ENCODE results near the gene KCTD12.

Gene KCTD12

DNA sequence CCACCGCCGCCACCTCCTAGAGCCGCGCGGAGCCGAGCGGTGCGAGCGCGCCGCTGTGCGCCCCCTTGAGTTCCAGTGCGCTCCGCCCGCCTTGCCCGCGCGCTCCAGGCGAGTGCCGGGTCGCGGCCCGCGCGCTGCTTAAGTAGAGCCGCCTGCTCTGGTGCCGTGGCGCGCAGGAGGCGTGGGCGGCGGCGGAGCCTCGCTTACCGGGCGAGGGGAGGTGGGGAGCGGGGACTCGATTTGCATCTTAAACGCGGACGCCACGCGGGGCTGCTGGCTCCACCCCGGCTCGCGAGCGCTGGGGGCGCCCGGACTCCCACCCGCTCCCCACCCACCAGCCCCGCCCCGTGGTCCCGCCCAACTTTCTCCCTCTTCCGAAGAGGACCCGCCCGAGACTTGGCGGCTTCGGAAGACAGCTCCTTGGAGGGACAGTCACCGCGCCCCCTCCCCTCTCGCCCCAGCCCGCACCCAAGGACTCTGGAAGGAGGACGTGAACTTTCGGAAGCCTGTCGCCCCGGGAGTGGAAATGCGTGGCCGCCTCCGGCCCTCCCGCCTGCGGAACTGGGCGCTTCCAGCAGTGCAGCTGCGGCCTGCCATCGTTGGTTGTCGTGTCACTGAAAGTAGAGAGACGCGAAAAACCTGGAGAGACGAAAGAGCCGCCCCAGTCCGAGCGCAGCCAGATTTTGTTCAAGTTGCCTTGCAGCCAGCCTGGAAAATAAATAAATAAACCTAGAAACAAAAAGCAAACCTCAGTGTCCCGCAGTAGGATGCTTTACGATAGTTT, at the start of gene KCTD12:
Gene KCTD12 (minus strand): TSS at position 114 of the 784 bp plus-strand sequence. CDS start 257 bp downstream, outside the sequence.
- TF ChIP-seq, protein P1, sequence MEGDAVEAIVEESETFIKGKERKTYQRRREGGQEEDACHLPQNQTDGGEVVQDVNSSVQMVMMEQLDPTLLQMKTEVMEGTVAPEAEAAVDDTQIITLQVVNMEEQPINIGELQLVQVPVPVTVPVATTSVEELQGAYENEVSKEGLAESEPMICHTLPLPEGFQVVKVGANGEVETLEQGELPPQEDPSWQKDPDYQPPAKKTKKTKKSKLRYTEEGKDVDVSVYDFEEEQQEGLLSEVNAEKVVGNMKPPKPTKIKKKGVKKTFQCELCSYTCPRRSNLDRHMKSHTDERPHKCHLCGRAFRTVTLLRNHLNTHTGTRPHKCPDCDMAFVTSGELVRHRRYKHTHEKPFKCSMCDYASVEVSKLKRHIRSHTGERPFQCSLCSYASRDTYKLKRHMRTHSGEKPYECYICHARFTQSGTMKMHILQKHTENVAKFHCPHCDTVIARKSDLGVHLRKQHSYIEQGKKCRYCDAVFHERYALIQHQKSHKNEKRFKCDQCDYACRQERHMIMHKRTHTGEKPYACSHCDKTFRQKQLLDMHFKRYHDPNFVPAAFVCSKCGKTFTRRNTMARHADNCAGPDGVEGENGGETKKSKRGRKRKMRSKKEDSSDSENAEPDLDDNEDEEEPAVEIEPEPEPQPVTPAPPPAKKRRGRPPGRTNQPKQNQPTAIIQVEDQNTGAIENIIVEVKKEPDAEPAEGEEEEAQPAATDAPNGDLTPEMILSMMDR (conservative IDR thresholded peaks at IDR 0.05): peak; percentile 49
- H3K27ac ChIP-seq: peak within 1 kb of the TSS; percentile 56

DNA sequence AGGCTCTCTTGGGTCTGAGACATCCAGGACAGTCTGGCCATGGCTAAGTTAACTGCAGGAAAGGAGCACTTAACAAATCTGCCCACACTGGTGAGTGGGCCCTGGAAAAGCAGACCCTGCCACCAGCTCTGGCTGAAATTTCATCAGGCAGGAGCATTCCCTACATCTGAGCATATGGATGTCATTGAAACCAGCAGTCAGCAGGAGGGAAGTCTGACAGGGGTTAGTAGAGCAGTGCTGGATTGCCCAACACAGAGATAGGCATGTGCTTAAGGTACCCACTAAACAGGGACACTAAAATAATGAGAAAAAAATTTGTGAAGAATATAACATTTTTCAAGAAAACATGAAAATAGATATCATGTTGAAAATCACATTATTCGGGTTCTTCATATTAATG, 48.5 kb upstream of the KCTD12 start:
- TF ChIP-seq, protein P1 (conservative IDR thresholded peaks at IDR 0.05): no peak

DNA sequence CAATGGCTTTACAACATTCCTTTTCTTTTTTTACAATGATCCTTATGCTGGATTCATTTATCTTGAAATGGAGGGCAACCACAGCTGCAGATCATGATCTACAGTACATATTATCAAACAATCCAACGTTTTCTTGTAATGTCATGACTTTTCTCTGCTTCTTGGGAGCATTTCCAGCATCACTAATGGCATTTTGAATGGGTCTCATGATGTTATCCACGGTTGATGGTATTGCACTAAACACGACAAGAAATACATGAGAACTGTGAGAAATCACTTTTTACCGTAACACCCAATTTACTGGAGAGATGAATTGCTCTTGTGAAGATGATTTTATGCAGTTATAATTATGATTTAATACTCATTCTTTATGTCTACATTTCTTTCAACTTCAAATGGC, 45.9 kb upstream of the KCTD12 start:
- TF ChIP-seq, protein P1 (conservative IDR thresholded peaks at IDR 0.05): no peak
- H3K27ac ChIP-seq: no peak overlapping the region

More for the DNA sequence above, 48.5 kb upstream of the KCTD12 start:
- no peak overlapping the region for H3K27ac ChIP-seq

DNA sequence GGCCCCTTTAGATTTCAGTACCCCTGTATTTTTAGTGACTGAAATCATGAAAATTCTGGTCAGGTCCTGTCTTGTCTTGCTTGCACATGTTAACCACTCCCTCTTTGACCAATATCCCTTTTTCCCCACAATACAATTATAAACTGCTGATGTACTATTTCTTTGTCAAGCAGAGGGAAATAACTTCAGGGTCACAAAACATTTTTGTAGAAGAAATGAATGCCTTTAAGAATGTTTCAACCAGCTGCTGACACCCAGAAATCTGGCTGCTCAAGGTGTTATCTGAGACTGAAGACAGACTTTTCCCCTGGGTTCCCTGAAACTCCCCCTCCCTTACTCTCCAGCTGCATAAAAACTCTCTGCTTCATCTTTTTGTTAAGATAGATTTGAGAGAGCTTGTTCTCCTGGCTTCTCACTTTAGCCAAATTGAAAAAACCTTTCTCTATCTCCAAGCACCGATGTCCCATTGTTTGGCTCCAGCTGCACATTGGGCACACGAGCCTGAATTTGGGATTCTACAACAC, 43.7 kb upstream of the KCTD12 start:
- H3K27ac ChIP-seq: no peak overlapping the region
- TF ChIP-seq, protein P1 (conservative IDR thresholded peaks at IDR 0.05): no peak

DNA sequence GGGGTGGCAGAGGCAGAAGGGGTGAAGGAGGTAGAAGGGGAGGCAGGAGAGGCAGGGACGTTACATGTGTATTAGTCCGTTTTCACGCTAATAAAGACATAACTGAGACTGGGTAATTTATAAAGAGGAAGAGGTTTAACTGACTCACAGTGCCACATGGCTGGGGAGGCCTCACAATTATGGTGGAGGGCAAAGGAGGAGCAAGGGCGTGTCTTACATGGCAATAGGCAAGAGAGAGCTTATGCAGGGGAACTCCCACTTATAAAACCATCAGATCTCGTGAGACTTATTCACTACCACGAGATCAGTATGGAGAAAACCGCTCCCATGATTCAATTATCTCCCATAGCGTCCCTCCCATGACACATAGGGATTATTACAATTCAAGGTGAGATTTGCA, 43.1 kb upstream of the KCTD12 start:
- TF ChIP-seq, protein P1 (conservative IDR thresholded peaks at IDR 0.05): no peak
- H3K27ac ChIP-seq: no peak overlapping the region

DNA sequence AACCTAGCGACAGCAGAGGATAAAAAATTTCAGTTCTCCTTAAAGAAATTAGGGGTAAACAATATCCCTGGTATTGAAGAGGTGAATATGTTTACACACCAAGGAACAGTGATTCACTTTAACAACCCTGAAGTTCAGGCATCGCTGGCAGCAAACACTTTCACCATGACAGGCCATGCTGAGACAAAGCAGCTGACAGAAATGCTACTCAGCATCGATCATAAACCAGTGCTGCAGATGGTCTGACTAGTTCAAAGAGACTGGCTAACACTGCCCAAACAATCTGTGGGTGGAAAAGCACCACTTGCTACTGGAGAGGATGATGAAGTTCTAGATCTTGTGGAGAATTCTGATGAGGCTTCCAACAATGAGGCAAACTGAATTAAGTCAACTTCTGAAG, 42.3 kb upstream of the KCTD12 start:
- TF ChIP-seq, protein P1 (conservative IDR thresholded peaks at IDR 0.05): no peak
- no peak overlapping the region for H3K27ac ChIP-seq

DNA sequence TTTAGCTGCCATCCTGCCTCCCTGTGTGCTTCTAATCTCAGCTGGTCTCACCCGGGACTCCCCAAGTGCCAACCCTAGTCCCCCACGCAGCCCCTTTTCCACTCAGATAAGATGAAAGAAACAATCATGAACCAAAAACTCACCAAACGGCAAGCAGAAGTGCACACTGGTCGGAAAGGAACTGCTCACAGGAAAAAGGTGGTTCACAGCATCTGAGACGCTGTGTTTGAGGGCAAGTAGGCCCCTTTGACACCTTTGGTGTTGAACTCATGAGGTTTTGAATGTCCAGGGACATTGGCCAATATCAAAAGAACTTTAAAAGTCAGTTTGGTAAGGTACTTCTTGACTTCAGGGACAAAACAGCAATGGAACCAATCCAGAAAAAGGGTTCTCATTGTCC, 41.8 kb upstream of the KCTD12 start:
- H3K27ac ChIP-seq: no peak overlapping the region
- TF ChIP-seq, protein P1 (conservative IDR thresholded peaks at IDR 0.05): no peak
